Posterior vena cava (tissue), 2 donors: ENCODE measurements around the gene LHX5. TPM values are rescaled to one million over a fixed set of nuclear protein-coding genes. Genes with fewer than 3 reads are reported as not detected.

Experiments
- DNase-seq: peaks from one replicate; pipeline ENCODE4 v3.0.0-alpha.2; 2020; ENCODE audit warnings: low spot score
- intact Hi-C, 2 donors: fragments of 100-400 bp; cut with DNase I; formaldehyde crosslinking; loops; one replicate each; pipeline versions ENCODE4 v1.14.1 to v1.14.2; 2022 to 2023
- total RNA-seq, 2 donors: library from RNA; stranded (reverse); fragmentation: NEBNext Ultra II Directional; extraction: Animal tissue kit (Norgen Biotek cat#: 25700); gene quantifications; one replicate each; pipeline ENCODE4 v1.2.1, GENCODE V29; 2021
- donor health status: DM: yes; HTN: yes; CAD: no.
- donor health status: DM: yes; HTN: yes; CAD: no.

Gene LHX5
- total RNA-seq, 2 donors from 2014 or later: not detected

DNA sequence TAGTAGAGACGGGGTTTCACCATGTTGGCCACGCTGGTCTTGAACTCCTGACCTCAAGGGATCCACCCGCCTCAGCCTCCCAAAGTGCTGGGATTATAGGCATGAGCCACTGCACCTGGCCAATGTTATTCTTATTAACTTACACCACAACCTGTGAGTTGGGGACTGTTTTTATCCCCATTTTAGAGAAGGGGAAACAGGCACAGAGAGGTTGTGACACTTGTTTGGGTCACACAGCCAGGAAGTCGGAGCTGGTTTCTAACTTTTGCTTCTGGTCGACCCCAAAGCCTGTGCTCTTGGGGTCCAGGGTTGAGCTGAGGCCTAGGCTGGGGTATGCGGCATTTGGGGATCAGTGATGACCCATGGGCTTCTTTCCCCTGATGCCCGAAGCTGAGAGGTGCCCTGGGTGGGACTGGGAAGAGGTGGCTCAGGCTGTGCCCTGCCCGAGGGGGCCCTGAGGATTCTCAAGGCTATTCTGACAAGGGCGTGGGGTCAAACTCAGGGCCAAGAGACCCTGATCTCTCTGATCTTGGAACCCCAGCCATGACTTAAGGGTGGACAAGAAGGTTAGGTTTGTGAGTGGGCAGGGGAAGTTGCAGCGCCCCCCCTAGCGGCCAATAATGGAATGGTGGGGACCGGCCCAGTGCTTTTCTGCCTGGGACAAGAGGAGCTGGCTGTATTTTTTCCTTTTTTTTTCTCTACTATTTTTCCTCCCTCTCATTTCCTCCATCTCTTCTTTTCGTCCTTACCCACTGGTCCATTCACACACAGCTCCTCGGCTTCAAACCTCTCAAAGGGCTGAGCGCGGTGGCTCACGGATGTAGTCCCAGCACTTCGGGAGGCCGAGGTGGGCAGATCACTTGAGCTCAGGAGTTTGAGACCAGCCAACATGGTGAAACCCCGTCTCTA is 46.5 kb downstream of the LHX5 start:
- intact Hi-C loops: loop anchor here (5.0 to 10.0 kb wide), 3 partner anchors 110 to 233 kb away; no protein-coding TSS in a partner anchor
- DNase-seq: peak; percentile 89

GRCh38 chr12:113424456-113424855 is 47.2 kb downstream of the LHX5 start:
- intact Hi-C loops: loop anchor here (5.0 to 10.0 kb wide), 3 partner anchors 110 to 232 kb away; no protein-coding TSS in a partner anchor
- no peak for DNase-seq

DNA sequence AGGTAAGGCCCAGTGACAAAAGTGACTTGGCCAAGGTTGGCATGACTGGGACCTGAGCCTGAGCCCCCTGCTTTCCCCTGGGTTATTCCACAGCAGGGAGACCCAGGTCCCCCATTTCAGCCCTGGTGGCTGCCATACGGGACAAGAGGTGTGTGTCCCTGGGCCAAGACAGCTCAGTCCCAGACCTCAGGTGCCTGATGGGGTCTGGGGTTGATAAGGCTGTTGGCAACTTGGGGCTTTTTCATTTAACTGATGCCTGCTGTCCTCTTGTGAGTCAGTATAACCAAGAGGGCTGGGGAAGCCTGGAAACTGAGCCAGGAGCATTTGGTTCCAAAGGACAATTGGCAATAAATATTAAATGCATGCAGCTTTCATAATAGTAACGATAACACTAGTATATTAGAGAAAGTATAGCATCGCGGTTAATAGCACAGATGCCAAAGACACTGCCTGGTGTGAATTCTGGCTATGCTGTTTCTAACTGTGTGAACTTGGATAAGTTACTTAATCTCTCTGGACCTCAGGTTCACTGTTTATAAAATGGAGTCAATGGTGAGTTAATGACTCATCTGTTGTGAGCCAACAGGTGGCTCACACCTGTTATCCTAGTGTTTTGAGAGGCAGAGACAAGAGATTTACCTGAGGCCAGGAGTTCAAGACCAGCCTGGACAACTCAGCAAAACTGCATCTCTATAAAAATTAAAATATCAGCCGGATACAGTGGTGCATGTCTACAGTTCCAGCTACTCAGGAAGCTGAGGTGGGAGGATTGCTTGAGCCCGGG is 48.6 kb downstream of the LHX5 start:
- DNase-seq: no peak
- intact Hi-C loops: loop anchor here (5.0 to 10.0 kb wide), 3 partner anchors 108 to 231 kb away; no protein-coding TSS in a partner anchor

- DNase-seq: peak; percentile 93
- intact Hi-C loops: loop anchor here (5.0 to 10.0 kb wide), 3 partner anchors 107 to 230 kb away; no protein-coding TSS in a partner anchor
Measured at GRCh38 chr12:113422030-113422885, 49.4 kb downstream of the LHX5 start, which contains the start of gene SDSL. TSS of gene SDSL (plus strand) at chr12:113422380. CDS start at chr12:113427983, 5,603 bp downstream.

- intact Hi-C loops: loop anchor here (5.0 to 10.0 kb wide), 3 partner anchors 106 to 229 kb away; no protein-coding TSS in a partner anchor
- peak; percentile 12 for DNase-seq
Measured at GRCh38 chr12:113420996-113421595, 50.6 kb downstream of the LHX5 start.

GRCh38 chr12:113418213-113418879 is 53.3 kb downstream of the LHX5 start:
- intact Hi-C loops: no loop called here
- peak; percentile 88 for DNase-seq

GRCh38 chr12:113416091-113416754 is 55.4 kb downstream of the LHX5 start:
- intact Hi-C loops: no loop called here
- peak; percentile 82 for DNase-seq

DNA sequence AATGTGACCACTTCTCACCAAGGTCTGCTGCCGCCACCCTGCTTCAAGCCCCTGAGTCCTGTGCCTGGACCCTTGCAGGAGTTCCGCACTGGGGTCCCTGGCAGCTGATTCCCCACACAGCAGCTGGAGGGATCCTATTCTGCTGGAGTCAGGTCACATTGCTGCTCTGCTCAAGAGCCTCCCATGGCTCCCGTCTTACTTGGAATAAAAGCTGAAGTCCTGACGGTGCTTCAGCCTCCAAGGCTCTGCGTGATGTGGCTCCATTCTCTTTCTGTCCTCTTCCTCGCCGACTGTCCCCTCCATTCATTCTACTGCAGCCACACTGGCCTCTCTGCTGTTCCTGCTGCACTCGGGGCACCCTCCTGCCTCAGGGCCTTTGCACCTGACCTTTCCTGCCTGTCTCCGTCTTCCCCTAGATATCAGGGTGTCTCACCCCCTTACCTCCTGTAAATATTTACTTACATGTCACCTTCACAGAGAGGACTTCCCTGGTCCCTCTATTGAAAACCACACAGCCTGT is 57.1 kb downstream of the LHX5 start:
- intact Hi-C loops: no loop called here

GRCh38 chr12:113413488-113413939 is 58.2 kb downstream of the LHX5 start:
- DNase-seq: no peak
- intact Hi-C loops: no loop called here

More for the DNA sequence above, 57.1 kb downstream of the LHX5 start:
- peak; percentile 6 for DNase-seq

Other genes starting within 250 kb of the LHX5 start
- gene SLC8B1, start 136.8 kb downstream of the LHX5 start, total RNA-seq: 10 to 100 TPM; 21.6 to 29.8 TPM
- 10 to 100 TPM; 53.8 to 67.8 TPM for gene PLBD2, start 113.3 kb downstream of the LHX5 start, total RNA-seq
- under 1 TPM; 0.62 to 0.83 TPM for gene SDS, start 68.0 kb downstream of the LHX5 start, total RNA-seq
- gene SDSL, start 49.5 kb downstream of the LHX5 start, total RNA-seq: 1 to 10 TPM; 1.1 to 5.5 TPM